Heart left ventricle (tissue), 13 donors: Measurements from ENCODE around the gene SHPK.

Source experiments
- CTCF ChIP-seq, 12 donors: fragments of 200-600 bp; sonication (generic) in 4 of 12; IDR thresholded peaks; one replicate each; pipeline versions ENCODE4 v1.5.0 to v1.8.0; 2018 to 2022; ENCODE audit warnings: antibody characterized with exemption in 12 of 12, mild to moderate bottlenecking in 5 of 12
- POLR2A ChIP-seq, 2 donors: fragments of 450-650 bp; IDR thresholded peaks; one replicate each; pipeline ENCODE4 v1.6.1; 2017; ENCODE audit warnings: antibody characterized with exemption in 2 of 2, mild to moderate bottlenecking in 2 of 2, moderate library complexity in 2 of 2
- donor health status: ischemic (EF 13 %, LVEDD 7.1; RV severe dilation, severe dysfunction).
- donor health status: DM: no; HTN: yes; CAD: no.
- donor health status: DM: no; HTN: no; CAD: no.
- donor health status: ischemic (EF 25% LVEDD 6.9; RV normal size, moderate dysfunction).
- donor health status: ischemic (EF 25% LVEDD 5.7; RV mildly dilated, moderate dysfunction).
- donor health status: ischemic (EF 35%, LVEDD 5.7; RV mildly dilated, moderate dysfunction).
- donor health status: nonischemic (EF 11% LVEDD 7.7; RV severe dilation, severe dysfunction).
- donor health status: DM: yes; HTN: yes; CAD: no.
- donor health status: PGD.
- donor health status: ischemic (EF 29% LVEDD 5.4; RV normal size, mild dysfunction).
- donor health status: nonischemic (EF 23%, LVEDD 6.1; RV moderate dilation, normal function).

DNA sequence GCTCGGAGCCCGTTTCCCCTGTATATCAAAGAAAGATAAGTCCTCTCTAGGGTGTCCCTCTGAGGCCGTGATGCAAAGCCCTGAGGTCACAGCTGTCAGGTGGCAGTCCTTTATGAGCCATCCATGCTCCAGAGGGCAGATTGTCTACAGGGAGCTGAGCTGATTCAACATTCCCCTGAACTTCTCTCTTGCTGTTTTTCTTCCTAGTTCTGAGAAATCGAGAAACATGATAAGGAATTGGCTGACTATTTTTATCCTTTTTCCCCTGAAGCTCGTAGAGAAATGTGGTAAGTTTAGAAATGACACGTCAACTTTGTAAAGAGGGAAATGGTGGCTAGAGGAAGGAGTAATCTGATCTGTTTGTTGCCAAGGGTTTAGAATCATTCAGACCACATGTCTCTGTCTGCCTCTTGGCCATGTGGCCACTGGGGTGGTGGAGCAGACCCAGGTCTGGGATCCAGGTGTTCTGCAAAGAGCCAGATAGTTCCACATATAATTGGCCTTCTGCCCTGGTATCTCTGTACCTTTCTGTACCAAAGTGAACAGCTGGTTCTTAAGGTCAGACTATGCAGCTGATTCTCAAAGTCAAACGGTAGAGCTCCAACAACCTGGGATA lies 4.0 kb upstream of the SHPK start:
- TF ChIP-seq CTCF (IDR thresholded peaks at IDR 0.05) = no peak
- no peak for TF ChIP-seq POLR2A (IDR thresholded peaks at IDR 0.05)
